ENCODE results near the gene EDC4. TPM values are rescaled to one million over a fixed set of nuclear protein-coding genes. Genes with fewer than 3 reads are reported as not detected.

EDC4 gene
- total and polyA plus RNA-seq, 9 of the 15 experiments (the other 6 are each of a cell fraction or from before 2014, with no cell fraction given) = 1.1 to 131 (median 74.0) TPM

DNA sequence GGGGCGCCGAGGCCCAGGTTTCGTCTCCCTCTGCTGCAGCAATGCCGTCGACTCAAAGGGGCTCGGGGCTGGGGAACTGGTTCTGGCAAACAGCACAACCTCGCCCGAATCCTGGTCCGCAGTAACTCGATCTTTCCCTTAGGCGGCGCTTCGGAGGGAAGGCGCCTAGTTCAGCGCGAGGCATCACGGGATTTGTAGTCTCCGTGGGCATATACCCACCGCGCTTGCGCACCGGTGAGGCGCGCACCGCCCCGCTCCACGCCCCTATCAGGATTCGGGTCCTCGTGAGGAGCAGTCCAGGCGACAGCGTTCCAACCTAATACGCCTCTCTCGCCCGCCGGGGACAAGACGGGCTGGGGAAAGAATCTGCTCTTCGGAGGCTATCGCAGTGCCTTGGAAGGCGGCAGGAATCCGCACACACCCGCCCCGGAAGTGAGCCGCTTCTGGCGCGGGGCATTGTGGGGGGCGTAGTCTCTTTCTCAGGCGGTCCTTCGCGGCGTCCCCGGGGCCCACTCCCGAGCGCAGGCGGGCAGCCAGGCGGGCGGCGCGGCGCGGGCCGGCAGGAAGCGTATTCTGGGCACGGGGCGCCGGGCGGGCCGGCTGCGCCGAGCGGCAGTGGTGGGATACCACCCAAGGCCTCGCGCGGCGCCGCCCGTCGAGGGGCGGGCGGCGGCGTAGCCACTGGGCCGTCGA lies 30.9 kb upstream of the EDC4 start, which contains the start of gene THAP11 (continued):
- TF ChIP-seq, protein P1, sequence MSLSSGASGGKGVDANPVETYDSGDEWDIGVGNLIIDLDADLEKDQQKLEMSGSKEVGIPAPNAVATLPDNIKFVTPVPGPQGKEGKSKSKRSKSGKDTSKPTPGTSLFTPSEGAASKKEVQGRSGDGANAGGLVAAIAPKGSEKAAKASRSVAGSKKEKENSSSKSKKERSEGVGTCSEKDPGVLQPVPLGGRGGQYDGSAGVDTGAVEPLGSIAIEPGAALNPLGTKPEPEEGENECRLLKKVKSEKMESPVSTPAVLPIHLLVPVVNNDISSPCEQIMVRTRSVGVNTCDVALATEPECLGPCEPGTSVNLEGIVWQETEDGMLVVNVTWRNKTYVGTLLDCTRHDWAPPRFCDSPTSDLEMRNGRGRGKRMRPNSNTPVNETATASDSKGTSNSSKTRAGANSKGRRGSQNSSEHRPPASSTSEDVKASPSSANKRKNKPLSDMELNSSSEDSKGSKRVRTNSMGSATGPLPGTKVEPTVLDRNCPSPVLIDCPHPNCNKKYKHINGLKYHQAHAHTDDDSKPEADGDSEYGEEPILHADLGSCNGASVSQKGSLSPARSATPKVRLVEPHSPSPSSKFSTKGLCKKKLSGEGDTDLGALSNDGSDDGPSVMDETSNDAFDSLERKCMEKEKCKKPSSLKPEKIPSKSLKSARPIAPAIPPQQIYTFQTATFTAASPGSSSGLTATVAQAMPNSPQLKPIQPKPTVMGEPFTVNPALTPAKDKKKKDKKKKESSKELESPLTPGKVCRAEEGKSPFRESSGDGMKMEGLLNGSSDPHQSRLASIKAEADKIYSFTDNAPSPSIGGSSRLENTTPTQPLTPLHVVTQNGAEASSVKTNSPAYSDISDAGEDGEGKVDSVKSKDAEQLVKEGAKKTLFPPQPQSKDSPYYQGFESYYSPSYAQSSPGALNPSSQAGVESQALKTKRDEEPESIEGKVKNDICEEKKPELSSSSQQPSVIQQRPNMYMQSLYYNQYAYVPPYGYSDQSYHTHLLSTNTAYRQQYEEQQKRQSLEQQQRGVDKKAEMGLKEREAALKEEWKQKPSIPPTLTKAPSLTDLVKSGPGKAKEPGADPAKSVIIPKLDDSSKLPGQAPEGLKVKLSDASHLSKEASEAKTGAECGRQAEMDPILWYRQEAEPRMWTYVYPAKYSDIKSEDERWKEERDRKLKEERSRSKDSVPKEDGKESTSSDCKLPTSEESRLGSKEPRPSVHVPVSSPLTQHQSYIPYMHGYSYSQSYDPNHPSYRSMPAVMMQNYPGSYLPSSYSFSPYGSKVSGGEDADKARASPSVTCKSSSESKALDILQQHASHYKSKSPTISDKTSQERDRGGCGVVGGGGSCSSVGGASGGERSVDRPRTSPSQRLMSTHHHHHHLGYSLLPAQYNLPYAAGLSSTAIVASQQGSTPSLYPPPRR (CRISPR knock-in tag; IDR thresholded peaks at IDR 0.05; ENCODE audit: borderline replicate concordance) = no peak
- TF ChIP-seq BCL6 (CRISPR knock-in tag; IDR thresholded peaks at IDR 0.05) = no peak
- TF ChIP-seq CREBBP (IDR thresholded peaks at IDR 0.05; ENCODE audit: low read depth, low read length) = no peak
- no peak for TF ChIP-seq TSC22D4 (tag; IDR thresholded peaks at IDR 0.05)
- TF ChIP-seq NR1H2 (CRISPR knock-in tag; IDR thresholded peaks at IDR 0.05) = no peak
- no peak for TF ChIP-seq MTF1 (CRISPR knock-in tag; IDR thresholded peaks at IDR 0.05; ENCODE audit: borderline replicate concordance)
- TF ChIP-seq GABPB2 (CRISPR knock-in tag; conservative IDR thresholded peaks at IDR 0.05) = no peak
- no peak for TF ChIP-seq IFI16 (CRISPR knock-in tag; IDR thresholded peaks at IDR 0.05)
- no peak for TF ChIP-seq ZNF121 (CRISPR knock-in tag; conservative IDR thresholded peaks at IDR 0.05)
- TF ChIP-seq, protein P2, sequence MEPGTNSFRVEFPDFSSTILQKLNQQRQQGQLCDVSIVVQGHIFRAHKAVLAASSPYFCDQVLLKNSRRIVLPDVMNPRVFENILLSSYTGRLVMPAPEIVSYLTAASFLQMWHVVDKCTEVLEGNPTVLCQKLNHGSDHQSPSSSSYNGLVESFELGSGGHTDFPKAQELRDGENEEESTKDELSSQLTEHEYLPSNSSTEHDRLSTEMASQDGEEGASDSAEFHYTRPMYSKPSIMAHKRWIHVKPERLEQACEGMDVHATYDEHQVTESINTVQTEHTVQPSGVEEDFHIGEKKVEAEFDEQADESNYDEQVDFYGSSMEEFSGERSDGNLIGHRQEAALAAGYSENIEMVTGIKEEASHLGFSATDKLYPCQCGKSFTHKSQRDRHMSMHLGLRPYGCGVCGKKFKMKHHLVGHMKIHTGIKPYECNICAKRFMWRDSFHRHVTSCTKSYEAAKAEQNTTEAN (CRISPR knock-in tag; IDR thresholded peaks at IDR 0.05) = peak; percentile 65; the same call in 1 of the 2 replicates
- TF ChIP-seq, protein P3, sequence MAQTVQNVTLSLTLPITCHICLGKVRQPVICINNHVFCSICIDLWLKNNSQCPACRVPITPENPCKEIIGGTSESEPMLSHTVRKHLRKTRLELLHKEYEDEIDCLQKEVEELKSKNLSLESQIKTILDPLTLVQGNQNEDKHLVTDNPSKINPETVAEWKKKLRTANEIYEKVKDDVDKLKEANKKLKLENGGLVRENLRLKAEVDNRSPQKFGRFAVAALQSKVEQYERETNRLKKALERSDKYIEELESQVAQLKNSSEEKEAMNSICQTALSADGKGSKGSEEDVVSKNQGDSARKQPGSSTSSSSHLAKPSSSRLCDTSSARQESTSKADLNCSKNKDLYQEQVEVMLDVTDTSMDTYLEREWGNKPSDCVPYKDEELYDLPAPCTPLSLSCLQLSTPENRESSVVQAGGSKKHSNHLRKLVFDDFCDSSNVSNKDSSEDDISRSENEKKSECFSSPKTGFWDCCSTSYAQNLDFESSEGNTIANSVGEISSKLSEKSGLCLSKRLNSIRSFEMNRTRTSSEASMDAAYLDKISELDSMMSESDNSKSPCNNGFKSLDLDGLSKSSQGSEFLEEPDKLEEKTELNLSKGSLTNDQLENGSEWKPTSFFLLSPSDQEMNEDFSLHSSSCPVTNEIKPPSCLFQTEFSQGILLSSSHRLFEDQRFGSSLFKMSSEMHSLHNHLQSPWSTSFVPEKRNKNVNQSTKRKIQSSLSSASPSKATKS (CRISPR knock-in tag; IDR thresholded peaks at IDR 0.05) = no peak
